Measurements from ENCODE around the gene CNOT4.

Gene CNOT4

DNA sequence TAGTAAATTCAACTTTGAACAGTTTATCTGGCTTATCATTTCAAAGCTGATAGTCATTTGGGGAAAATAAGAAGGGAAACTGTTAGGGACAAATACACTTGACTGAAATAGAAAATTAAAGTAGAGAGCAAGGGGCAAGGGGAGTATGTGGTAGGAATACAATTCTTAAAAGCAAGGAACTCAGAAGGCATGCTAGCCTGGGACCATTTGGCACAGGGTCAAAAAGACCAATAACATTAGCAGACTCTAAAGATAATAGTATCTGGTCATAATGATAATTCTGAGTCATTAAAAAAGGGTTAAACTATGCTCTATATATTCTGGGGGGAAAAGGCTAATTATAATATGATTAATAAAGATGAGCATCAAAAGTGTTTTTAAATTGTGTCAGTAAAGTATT lies 112.2 kb downstream of the CNOT4 start:
- no peak for DNase-seq (ENCODE audit: low spot score)

- no peak for DNase-seq (ENCODE audit: low spot score)
Measured at GRCh38 chr7:135392701-135393100, 117.2 kb downstream of the CNOT4 start.

- no peak for DNase-seq (ENCODE audit: low spot score)
Measured at GRCh38 chr7:135391514-135391913, 118.4 kb downstream of the CNOT4 start.

DNA sequence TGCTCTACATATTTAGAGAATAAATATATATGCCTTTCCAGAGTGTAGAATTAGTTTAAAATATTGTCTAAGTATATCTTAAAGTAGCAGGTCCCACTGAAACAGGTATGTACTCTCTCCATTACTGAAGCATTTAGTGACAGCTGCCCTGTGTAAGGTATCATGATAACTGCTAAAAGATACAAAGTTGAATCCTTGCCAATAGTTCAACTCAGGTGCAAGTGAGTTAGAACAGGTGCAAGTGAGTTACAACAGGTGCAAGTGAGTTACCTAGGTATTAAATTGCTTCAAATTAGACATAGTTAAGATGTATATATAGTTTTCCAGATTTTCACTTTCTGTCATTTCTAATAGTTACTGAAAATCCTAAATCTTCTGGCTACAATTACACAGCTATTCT lies 119.1 kb downstream of the CNOT4 start:
- no peak for DNase-seq (ENCODE audit: low spot score)

DNA sequence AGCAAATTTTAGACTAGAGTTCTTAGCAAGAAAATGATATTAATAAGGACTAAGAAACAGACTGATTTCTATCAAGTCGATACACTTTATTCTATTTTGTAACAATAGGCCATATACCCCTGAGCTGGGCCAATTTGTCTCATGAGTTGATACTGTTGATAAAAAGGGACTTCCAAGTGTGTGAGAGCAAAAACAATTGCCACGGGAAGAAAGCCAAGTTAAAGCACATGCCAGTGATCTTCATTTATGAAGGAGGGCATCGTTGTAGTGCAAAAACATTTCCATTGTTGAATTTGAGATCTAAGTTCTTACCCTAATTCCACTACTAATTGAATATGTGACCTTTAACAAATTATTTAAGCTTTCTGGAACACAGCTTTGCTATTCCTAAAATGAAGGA lies 119.9 kb downstream of the CNOT4 start:
- DNase-seq (ENCODE audit: low spot score), result no peak

GRCh38 chr7:135388616-135389015 lies 121.3 kb downstream of the CNOT4 start:
- DNase-seq (ENCODE audit: low spot score), result no peak

GRCh38 chr7:135386776-135387175 lies 123.1 kb downstream of the CNOT4 start:
- no peak for DNase-seq (ENCODE audit: low spot score)

DNA sequence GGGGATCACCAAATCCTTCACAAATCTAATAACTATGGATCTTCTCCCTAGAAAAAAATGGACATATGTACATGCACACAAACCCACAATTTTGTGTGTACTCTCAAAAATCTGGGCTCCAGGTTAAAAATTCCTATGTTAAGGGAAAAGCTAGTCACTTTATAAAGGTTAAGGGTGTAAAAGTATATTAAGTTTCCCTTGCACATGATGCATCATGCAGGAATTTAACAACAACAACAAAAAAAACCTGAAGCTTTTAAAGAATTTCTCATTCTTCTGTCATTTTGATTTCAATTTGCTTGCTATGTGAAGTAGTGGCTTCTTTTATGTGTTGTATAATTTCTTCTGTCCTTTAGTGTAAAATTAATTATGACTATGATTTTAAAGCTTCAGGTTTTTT lies 123.7 kb downstream of the CNOT4 start:
- no peak for DNase-seq (ENCODE audit: low spot score)

DNA sequence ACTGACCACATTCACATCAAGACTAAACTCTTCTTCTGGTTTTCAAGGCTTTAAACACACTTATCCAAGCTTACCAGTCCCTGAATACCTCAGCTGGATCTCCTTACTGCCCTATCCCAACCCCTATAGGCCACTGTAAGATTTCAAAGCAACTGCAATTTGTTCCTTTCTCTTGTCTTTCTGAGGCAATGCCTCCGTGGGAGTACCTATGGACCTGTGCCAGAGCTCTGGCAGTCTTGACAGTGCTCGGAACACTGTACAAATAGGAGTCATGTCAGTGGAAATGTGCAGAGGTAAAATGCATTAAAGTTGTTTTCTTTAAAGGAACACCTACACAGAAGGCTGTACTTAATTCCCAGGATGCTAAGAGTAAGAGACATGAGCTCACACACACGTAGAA lies 124.7 kb downstream of the CNOT4 start:
- no peak for DNase-seq (ENCODE audit: low spot score)

DNA sequence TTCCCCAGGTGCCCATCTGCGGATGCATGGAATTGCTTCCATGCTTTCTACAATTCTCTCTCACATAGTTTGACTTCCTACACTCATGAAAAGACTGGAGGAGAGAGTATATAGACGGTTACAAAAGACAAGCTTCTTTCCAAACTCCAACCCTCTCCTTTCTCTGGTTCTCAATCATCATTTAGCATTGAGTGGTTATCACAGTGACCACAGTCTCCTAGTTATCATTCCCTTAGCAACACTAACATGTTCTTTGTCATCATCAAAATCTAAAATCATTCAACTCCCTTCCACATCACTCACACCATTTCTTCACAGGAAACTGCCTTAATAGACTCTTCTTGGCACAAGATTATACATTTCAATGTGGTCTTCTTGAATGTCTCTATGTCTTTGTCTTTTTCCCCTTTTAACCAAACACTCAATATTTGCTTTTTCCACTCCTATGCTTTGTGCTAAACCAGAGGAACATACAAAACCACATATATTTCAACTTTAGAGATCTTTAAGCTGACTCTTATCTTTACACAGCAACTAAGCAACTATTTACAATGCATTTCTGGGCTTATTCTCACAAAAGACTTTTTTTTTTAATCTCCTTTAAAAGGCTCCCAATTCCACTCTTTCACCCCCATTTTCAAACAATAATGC lies 126.3 kb downstream of the CNOT4 start:
- DNase-seq (ENCODE audit: low spot score), result no peak

GRCh38 chr7:135382173-135382572 lies 127.7 kb downstream of the CNOT4 start:
- no peak for DNase-seq (ENCODE audit: low spot score)

DNA sequence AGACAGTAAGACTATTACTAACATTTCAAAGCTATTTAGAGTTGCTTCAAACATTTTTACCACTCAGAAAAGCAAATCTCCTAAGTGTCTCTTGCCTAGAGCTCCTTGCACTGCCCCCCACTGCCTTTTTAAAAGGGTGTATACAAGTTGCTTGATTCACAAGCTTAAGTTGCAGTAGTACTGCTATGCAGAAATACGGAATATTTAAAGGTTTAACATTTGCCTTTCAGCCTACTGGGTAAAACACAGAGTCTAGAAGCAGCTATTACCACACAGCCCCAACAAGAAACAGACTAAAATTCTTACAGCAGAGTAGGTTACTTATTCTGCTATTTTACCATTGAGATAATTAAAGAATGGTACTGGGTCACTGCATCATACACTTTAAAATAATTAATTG lies 128.5 kb downstream of the CNOT4 start:
- DNase-seq (ENCODE audit: low spot score), result no peak

- no peak for DNase-seq (ENCODE audit: low spot score)
Measured at GRCh38 chr7:135380351-135380750, 129.6 kb downstream of the CNOT4 start.

GRCh38 chr7:135377171-135377570 lies 132.7 kb downstream of the CNOT4 start:
- DNase-seq (ENCODE audit: low spot score), result no peak

GRCh38 chr7:135375908-135376699 lies 133.8 kb downstream of the CNOT4 start:
- no peak for DNase-seq (ENCODE audit: low spot score)

- DNase-seq (ENCODE audit: low spot score), result no peak
Measured at GRCh38 chr7:135374736-135375135, 135.2 kb downstream of the CNOT4 start.

- DNase-seq (ENCODE audit: low spot score), result no peak
Measured at GRCh38 chr7:135372222-135372621, 137.7 kb downstream of the CNOT4 start.

- DNase-seq (ENCODE audit: low spot score), result no peak
Measured at GRCh38 chr7:135370656-135371055, 139.2 kb downstream of the CNOT4 start.

DNA sequence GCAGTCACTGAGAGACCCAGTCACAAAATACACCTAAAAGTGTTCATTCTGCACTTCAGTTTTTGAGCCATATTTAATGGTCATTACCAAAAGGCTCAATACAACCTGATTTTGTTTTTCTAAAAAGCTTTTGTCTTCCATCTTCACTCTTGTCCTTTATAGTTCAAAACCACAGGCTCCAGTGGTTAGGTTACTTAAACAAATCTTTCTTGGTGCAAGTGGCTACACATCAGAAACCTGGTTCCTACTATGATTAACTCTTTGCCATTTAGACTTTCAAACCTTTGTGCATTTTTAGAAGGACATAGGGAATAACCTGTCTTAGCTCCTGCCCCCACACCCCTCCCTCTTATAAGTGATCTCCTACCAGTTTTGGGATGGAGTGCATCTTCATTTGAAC lies 140.5 kb downstream of the CNOT4 start:
- no peak for DNase-seq (ENCODE audit: low spot score)

DNA sequence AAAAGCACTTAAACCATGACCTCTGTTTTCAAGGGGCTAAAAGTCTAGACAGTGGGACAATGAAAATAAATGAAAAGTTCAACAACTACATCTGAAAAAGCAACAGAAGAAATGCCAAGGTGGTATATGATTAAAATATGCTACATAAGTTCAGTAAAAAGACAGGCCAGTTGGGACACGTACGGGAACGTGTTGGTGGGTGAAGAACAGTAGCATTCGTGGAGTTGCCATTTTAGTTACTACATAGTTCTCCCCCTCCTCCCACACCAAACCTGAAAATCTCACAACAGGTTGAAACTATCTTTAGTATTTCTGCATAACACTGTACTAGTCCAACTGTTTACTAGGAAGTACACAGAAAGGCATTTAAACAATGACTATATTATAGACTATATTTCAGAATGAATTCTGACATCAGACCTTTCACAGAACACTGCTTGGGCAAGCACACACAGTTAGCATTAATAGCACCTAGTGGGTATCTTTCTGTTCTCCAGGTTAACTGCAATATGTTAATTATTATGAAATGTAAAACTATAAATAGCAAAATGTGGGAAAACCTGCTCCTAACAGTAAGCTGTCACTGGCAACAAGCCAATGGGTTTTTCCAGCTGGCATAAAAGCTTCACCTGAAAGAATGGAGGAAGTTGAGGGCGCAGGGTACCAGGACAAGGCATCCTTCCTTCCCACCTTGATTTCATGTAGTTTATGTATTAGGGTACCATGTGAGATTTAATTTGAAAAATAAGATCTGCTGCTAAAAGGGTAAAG lies 141.3 kb downstream of the CNOT4 start:
- no peak for DNase-seq (ENCODE audit: low spot score)

DNA sequence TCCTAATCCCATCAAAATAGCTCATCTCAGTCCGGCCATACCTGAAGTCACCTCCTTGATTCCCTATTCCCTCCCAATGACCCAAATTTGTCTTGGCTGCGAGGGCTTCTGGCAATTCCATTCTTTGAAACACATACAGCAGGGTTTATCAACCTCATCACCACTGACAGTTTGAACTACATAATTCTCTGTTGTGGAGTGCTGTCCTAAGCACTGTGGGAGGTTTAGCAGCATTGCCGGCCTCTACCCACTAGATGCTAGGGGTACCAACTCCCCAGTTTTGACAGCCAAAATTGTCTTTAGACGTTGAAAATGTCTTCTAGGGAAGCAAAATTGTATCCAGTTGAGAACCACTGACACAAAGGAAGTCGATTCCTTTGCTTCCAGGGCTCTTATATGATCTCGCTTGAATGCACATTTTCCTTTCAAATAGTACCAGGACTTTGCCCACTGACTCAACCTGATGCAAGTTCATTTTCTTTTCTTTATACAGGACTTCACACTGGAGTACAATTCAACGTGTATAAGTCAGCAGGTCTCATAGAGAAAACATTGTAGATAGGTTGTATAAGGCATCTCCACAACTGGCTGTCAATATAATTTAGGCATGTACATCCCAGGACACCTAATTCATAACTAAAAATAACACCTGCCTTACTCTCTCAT lies 142.9 kb downstream of the CNOT4 start:
- no peak for DNase-seq (ENCODE audit: low spot score)

DNA sequence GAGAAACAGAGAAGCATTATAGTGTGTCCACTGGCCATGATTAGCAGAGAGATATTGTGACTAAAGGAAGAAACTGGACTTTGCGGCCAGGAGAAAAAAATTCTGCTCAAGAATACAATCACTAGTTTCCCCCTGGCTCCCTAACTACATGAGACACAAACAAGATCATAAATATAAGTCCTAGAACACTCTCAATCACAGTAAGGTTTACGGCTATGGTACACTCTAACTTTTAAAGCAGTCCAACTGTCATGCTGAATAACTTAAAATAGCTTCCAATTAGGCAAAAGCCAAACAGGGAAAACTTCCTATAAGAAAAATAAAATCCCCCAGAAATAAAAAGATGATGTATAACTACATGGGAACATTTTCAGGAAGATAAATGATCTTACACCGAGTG lies 144.2 kb downstream of the CNOT4 start:
- DNase-seq (ENCODE audit: low spot score), result no peak

DNA sequence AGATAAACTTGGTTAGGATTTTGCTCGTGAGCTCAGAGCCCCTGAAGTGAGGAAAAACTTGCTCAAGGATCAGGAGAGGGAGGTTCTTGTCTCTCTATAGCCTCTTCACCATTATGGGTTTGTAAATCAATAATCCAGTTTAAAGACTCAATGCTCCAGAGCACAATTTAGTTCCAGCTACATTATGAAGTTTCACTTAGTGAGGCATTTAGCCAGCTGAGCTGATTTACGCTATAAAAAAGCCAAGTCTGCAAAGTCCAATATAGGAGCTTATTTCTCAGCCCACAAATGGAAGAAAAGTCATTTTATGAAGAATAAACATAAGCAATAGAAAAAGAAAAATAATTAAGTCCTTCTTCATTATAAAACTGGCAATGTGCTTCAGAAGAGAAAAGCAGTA lies 145.7 kb downstream of the CNOT4 start:
- no peak for DNase-seq (ENCODE audit: low spot score)

Data from RKO (cell line).